ENCODE results near the gene HSBP1.

HSBP1 gene

DNA sequence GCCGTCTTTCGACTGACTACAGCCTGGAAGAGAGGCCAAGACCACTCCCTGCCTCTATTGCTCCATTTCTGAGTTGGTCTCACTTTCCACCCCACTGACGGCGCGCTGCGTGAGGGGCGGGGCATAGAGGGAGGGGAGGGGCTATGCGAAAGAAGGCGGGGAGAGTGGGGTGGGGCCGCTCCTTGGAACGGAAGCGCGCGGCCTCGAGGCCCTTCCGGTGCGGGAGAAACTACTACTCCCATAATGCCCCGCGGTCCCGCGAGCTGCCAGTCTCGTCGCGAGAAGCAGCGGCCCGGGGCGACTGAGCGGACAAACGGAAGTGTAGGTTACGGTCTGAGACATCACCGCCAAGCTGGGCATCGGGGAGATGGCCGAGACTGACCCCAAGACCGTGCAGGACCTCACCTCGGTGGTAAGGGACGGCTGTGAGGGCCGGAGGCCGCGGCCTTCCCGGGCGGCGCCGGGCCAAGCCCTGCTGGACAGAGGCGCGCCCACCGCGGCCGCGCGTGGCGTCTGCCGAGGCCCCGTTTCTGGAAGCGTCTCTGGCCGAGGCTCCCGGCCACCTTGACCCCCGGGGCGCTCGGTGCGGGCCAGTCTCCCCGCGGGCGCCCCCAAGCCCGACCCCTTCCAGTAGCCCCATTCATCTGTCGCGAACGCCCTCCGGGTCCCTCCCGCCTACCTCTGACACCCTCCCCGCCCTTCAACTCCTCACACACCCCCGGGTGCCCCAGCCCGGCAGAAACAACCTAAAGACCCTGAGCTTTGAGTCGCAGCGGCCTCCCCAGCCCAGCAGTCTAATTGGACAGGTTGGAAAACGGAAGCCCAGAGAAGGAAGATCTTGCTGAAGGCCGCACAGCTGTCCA is at the start of gene HSBP1:
TSS of gene HSBP1 (plus strand) at position 269 of the 863 bp plus-strand sequence. CDS start at position 368, 99 bp downstream.
- H3K4me3 ChIP-seq (ENCODE audit: low read depth, low read length) = peak within 1 kb of the TSS; percentile 96
- peak; percentile 79 for DNase-seq (ENCODE audit: low read depth)
- TF ChIP-seq, protein P1, sequence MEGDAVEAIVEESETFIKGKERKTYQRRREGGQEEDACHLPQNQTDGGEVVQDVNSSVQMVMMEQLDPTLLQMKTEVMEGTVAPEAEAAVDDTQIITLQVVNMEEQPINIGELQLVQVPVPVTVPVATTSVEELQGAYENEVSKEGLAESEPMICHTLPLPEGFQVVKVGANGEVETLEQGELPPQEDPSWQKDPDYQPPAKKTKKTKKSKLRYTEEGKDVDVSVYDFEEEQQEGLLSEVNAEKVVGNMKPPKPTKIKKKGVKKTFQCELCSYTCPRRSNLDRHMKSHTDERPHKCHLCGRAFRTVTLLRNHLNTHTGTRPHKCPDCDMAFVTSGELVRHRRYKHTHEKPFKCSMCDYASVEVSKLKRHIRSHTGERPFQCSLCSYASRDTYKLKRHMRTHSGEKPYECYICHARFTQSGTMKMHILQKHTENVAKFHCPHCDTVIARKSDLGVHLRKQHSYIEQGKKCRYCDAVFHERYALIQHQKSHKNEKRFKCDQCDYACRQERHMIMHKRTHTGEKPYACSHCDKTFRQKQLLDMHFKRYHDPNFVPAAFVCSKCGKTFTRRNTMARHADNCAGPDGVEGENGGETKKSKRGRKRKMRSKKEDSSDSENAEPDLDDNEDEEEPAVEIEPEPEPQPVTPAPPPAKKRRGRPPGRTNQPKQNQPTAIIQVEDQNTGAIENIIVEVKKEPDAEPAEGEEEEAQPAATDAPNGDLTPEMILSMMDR (IDR thresholded peaks at IDR 0.05; ENCODE audit: low read depth, low read length, missing control alignments) = no peak

DNA sequence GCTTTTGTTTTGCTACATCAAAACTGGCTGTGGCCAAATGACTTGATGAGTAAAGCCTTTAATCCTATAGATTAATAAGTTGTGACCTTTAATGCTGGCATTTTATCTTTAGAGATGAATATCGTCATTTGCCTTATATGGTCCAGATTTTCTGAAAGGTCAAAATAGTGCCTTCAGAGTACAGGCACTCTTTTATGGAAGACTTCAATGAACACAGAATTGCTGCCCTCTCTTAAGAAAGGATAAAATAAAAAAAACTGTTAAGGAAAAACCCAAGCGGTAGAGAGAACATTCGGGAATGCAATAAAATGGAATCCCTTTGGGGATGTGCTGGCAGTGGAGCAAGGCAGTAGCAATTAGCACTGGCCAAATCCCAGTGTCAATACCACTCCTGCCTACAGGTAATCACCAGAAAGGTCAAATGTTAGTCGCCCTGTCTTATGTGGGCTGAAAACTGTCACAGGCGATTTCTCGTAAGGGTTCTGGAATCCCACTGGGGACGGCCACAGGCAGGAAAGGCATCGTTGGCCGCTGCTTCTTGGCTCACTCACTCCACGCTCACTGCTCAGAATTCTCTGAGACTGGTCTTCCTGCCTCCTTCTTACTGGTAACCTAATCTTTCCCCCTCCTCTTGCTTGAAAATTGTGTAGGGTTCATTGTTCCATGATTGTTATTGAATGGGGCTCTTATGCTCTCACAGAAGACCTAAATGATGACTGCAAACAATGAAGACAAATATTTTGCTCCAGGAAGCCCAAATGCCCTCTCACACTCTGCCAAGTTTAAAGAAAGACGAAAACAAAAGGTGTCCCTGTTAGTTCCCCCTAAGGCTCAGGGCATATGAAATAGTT is 45.4 kb upstream of the HSBP1 start:
- H3K4me3 ChIP-seq (ENCODE audit: low read depth, low read length) = no peak overlapping the region
- no peak for DNase-seq (ENCODE audit: low read depth)
- TF ChIP-seq, protein P1 (IDR thresholded peaks at IDR 0.05; ENCODE audit: low read depth, low read length, missing control alignments) = no peak

DNA sequence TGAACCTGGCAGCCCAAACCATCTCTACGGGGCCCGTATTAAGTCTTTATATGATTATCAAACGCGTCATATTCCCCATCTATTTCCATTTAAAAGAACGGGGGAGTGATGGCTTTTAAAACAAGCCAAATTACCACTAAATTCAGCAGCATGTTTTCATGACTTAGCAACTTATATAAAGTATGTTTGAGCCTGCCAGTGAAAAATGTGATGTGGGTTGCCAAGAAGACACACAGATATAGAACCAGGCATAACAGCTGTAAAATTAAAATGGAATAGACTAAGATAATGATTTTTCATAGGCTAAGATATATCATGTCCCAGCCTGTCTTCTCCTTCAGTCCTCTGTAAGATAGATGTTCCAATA is 44.8 kb upstream of the HSBP1 start:
- no peak for DNase-seq (ENCODE audit: low read depth)
- TF ChIP-seq, protein P1 (IDR thresholded peaks at IDR 0.05; ENCODE audit: low read depth, low read length, missing control alignments) = no peak
- H3K4me3 ChIP-seq (ENCODE audit: low read depth, low read length) = no peak overlapping the region

DNA sequence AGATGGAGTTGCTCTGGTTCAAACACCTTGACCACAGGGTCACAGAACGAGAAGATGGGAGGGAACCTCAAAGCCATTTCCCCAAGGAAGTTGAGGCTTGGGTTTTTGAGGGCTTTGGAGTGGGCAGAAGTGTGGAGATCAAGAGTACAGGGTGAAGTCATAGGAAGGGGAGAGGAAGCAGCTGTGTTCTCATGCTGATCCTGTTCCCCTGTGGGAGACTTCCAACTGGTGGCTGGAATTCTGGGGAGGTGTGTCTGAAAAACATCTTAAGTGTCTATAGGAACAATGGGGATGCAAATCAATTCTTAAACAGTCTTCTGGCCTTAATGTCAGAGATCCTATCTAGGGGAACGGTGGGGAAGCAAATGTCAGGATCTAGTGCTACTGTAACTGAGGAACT is 38.8 kb upstream of the HSBP1 start:
- no peak overlapping the region for H3K4me3 ChIP-seq (ENCODE audit: low read depth, low read length)
- TF ChIP-seq, protein P1 (IDR thresholded peaks at IDR 0.05; ENCODE audit: low read depth, low read length, missing control alignments) = no peak
- no peak for DNase-seq (ENCODE audit: low read depth)

DNA sequence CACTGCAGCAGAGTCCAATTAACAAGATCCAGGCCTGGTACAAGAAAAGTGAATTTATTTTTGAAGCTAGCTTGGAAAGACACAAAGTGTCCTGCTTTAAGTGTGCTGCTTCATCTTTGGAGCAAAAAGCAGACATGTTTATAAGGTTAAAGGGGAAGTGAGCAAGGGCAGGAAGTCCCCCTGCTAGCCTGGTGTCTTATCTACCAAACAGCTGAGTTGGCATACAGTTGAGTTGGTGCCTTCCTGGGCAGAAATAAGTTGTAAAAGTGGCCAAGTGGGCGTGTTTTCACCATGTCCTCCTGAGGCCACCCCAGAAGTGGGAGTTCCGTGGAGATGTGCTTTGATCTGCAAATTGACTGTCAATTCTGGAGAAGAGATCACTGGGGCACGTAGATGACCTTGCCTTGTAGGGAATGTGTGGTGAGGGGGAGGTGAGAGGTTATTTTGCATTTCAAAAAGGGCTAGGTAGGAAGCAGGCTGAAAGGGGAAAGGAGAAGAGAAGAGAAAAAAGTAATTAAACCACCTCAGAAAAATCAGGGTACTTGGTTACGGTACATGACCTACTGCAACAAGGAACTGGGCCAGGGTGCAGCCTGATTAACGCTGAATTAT is 38.3 kb upstream of the HSBP1 start:
- TF ChIP-seq, protein P1 (IDR thresholded peaks at IDR 0.05; ENCODE audit: low read depth, low read length, missing control alignments) = no peak
- no peak overlapping the region for H3K4me3 ChIP-seq (ENCODE audit: low read depth, low read length)
- no peak for DNase-seq (ENCODE audit: low read depth)

DNA sequence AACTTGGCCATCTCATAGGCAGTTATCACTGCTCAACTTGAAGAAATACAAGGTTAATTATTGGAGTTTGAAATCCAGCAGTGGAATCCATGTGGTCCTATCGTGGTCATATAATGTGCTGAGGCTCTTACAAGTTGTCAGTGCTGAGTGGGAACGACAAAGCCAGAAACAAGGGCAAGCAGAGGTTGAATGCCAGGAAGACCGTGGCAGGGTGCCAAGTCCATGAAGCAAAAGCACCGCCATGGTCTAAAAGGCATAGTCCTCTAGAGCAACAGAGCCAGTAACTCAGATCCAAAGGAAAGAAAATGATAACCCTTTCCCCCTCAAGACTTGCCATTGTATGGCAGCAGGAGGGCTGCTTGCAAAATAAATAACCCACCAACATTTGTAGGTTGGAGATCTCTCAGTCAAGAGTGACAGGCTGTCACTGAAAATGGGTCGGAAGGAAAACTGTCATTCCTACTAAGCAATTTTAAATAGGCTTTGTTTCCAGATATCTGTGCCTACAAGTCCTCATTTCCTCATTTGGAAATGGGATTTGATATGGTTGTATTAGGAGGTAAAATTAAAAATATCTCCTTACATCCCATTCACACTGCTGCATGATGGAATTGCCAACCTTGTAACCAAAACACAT is 36.4 kb upstream of the HSBP1 start:
- no peak for DNase-seq (ENCODE audit: low read depth)
- TF ChIP-seq, protein P1 (IDR thresholded peaks at IDR 0.05; ENCODE audit: low read depth, low read length, missing control alignments) = no peak
- no peak overlapping the region for H3K4me3 ChIP-seq (ENCODE audit: low read depth, low read length)
